ENCODE measurements around the gene BAIAP2. TPM values are rescaled to one million over a fixed set of nuclear protein-coding genes. Genes with fewer than 3 reads are reported as not detected.
"Not testable (repeated sequence)": the region's sequence is repeated elsewhere in the genome, so short reads cannot be mapped to it uniquely, and the experiment has no call there.

Gene BAIAP2
- total RNA-seq, 3 donors from 2014 or later: 21.0 to 47.0 (median 37.6) TPM

GRCh38 chr17:81144423-81144781, 109.5 kb downstream of the BAIAP2 start:
- no peaks in the 10 kb centered on the region for H3K4me1 ChIP-seq
- H3K27ac ChIP-seq: no peak overlapping the region
- intact Hi-C loops (cut with DNase I; ENCODE audit: low total_unique reads): loop anchor here (5.0 kb wide), 1 partner anchor 93 kb away; the partner anchor contains the start of genes NDUFAF8 and TEPSIN

GRCh38 chr17:81146208-81146607, 111.3 kb downstream of the BAIAP2 start:
- DNase-seq (ENCODE audit: low spot score in 2 of 2): not testable (repeated sequence)

More at GRCh38 chr17:81144423-81144781, 109.5 kb downstream of the BAIAP2 start:
- Histone ChIP-seq H3K9me3 (no peaks in the 10 kb centered on the region), H3K27me3 (no peaks in the 10 kb centered on the region), H3K36me3 (no peaks in the 10 kb centered on the region), H3K4me3 (no peak overlapping the region)
- TF ChIP-seq POLR2AphosphoS5 (IDR thresholded peaks at IDR 0.05) (no peak), CTCF (IDR thresholded peaks at IDR 0.05) (no peak), POLR2A (IDR thresholded peaks at IDR 0.05) (no peak)
- no peak for DNase-seq (ENCODE audit: low spot score in 2 of 2)

GRCh38 chr17:81147701-81148100, 112.8 kb downstream of the BAIAP2 start:
- DNase-seq (ENCODE audit: low spot score in 2 of 2): no peak
- intact Hi-C loops (cut with DNase I; ENCODE audit: low total_unique reads): loop anchor here (1.0 kb wide), 1 partner anchor 32 kb away; no protein-coding TSS in a partner anchor
- Histone ChIP-seq H3K4me1 (no peaks in the 10 kb centered on the region), H3K36me3 (no peaks in the 10 kb centered on the region), H3K27me3 (no peaks in the 10 kb centered on the region), H3K4me3 (no peak overlapping the region), H3K9me3 (no peaks in the 10 kb centered on the region), H3K27ac (no peak overlapping the region)
- no peak for TF ChIP-seq POLR2A (IDR thresholded peaks at IDR 0.05)
- TF ChIP-seq CTCF (IDR thresholded peaks at IDR 0.05): no peak
- TF ChIP-seq POLR2AphosphoS5 (IDR thresholded peaks at IDR 0.05): no peak

More at GRCh38 chr17:81146208-81146607, 111.3 kb downstream of the BAIAP2 start:
- H3K4me1 ChIP-seq; H3K36me3 ChIP-seq; H3K27ac ChIP-seq; intact Hi-C loops (cut with DNase I; ENCODE audit: low total_unique reads); H3K4me3 ChIP-seq; H3K27me3 ChIP-seq; H3K9me3 ChIP-seq: not testable (repeated sequence)

GRCh38 chr17:81148571-81148970, 113.6 kb downstream of the BAIAP2 start:
- H3K27me3 ChIP-seq: no peaks in the 10 kb centered on the region
- no peaks in the 10 kb centered on the region for H3K36me3 ChIP-seq
- H3K4me1 ChIP-seq: no peaks in the 10 kb centered on the region
- TF ChIP-seq POLR2A (IDR thresholded peaks at IDR 0.05) (no peak), POLR2AphosphoS5 (IDR thresholded peaks at IDR 0.05) (no peak), CTCF (IDR thresholded peaks at IDR 0.05) (no peak)
- H3K9me3 ChIP-seq: no peaks in the 10 kb centered on the region
- DNase-seq (ENCODE audit: low spot score in 2 of 2): no peak
- intact Hi-C loops (cut with DNase I; ENCODE audit: low total_unique reads): loop anchor here (1.0 kb wide), 1 partner anchor 33 kb away; no protein-coding TSS in a partner anchor
- H3K27ac ChIP-seq: no peak overlapping the region
- H3K4me3 ChIP-seq: no peak overlapping the region

- Histone ChIP-seq H3K36me3 (no peaks in the 10 kb centered on the region), H3K27ac (no peak overlapping the region), H3K9me3 (no peaks in the 10 kb centered on the region), H3K4me3 (no peak overlapping the region), H3K27me3 (no peaks in the 10 kb centered on the region), H3K4me1 (no peaks in the 10 kb centered on the region)
- intact Hi-C loops (cut with DNase I; ENCODE audit: low total_unique reads): loop anchor here (1.0 kb wide), 1 partner anchor 34 kb away; no protein-coding TSS in a partner anchor
- DNase-seq (ENCODE audit: low spot score in 2 of 2): no peak
- TF ChIP-seq POLR2A (IDR thresholded peaks at IDR 0.05): no peak
- no peak for TF ChIP-seq CTCF (IDR thresholded peaks at IDR 0.05)
- TF ChIP-seq POLR2AphosphoS5 (IDR thresholded peaks at IDR 0.05): no peak
Measured at GRCh38 chr17:81148986-81149533, 114.1 kb downstream of the BAIAP2 start.

Data from breast epithelium (tissue), 4 donors.